NCI-H1930 (cell line): ENCODE measurements around the gene RNF121.

Experiments
- DNase-seq, 2 experiments: peaks; one replicate each; lab custom pipeline; 2025; lab: John Stamatoyannopoulos, UW

The RNF121 gene

GRCh38 chr11:72039031-72039855 is 110.4 kb downstream of the RNF121 start:
- no peak for DNase-seq

GRCh38 chr11:72039856-72040401 is 111.1 kb downstream of the RNF121 start:
- no peak for DNase-seq

- no peak for DNase-seq
Measured at GRCh38 chr11:72040491-72041363, 111.9 kb downstream of the RNF121 start.

- DNase-seq: no peak
Measured at GRCh38 chr11:72041364-72042063, 112.7 kb downstream of the RNF121 start.

GRCh38 chr11:72042064-72042745 is 113.4 kb downstream of the RNF121 start:
- DNase-seq: no peak

GRCh38 chr11:72045849-72046248 is 117.0 kb downstream of the RNF121 start:
- DNase-seq: no peak
